Panc1 (cell line): Measurements from ENCODE around the gene LRRC73. TPM values are rescaled to one million over a fixed set of nuclear protein-coding genes. Genes with fewer than 3 reads are reported as not detected.

Source experiments
- ATAC-seq: fragments of 200-7000 bp; cut with Tn5 transposase; 2 replicates; pipeline ENCODE4 v1.9.1; 2020; ENCODE audit warnings: mild to moderate bottlenecking, moderate library complexity
- BruUV-seq: library from RNA; stranded (reverse); fragments of 400-500 nt; replicated peaks from 2 replicates; lab custom pipeline; 2021; lab: Mats Ljungman, UMichigan
- CTCF ChIA-PET: fragments of 300-600 bp; sonication (Branson Sonifier 250); formaldehyde crosslinking; loops from one replicate; lab custom pipeline; 2022; ENCODE audit warnings: antibody characterized with exemption; lab: Charles Lee
- POLR2A ChIA-PET: fragments of 300-600 bp; sonication (Branson Sonifier 250); formaldehyde crosslinking; loops from one replicate; lab custom pipeline; 2022; ENCODE audit warnings: antibody characterized with exemption; lab: Charles Lee
- DNase-seq: peaks from one replicate; pipeline ENCODE4 v3.0.0-alpha.2; 2010; ENCODE audit warnings: low read depth, low spot score
- H3K27ac ChIP-seq: 2 replicates; pipeline ENCODE4 v1.5.1; 2011; ENCODE audit warnings: mild to moderate bottlenecking, low read length, inconsistent platforms
- H3K27me3 ChIP-seq: fragments of 200-500 bp; sonication (Bioruptor generic); 2 replicates; pipeline ENCODE4 v1.6.0; 2014; ENCODE audit warnings: low read length, inconsistent platforms; ENCODE audit not compliant: control insufficient read depth, insufficient read depth
- H3K36me3 ChIP-seq: fragments of 200-500 bp; sonication (Bioruptor generic); 2 replicates; pipeline ENCODE4 v1.5.1; 2014; ENCODE audit warnings: inconsistent platforms, mild to moderate bottlenecking, low read length, moderate library complexity; ENCODE audit not compliant: control insufficient read depth, insufficient read depth
- H3K4me1 ChIP-seq: 2 replicates; pipeline ENCODE4 v1.5.1; 2011; ENCODE audit warnings: inconsistent platforms, mild to moderate bottlenecking, low read length, moderate library complexity; ENCODE audit not compliant: control insufficient read depth, insufficient read depth
- H3K4me3 ChIP-seq, 2 experiments: 2 replicates each; pipeline ENCODE4 v1.5.1; 2011 to 2012; ENCODE audit warnings: low read depth in 2 of 2, low read length in 2 of 2, mild to moderate bottlenecking in 2 of 2, inconsistent platforms in 1 of 2, moderate library complexity in 1 of 2
- H3K9me3 ChIP-seq: fragments of 200-500 bp; sonication (Bioruptor generic); 2 replicates; pipeline ENCODE4 v1.5.1; 2014; ENCODE audit warnings: low read depth, mild to moderate bottlenecking, inconsistent platforms, low read length, moderate library complexity; ENCODE audit not compliant: control insufficient read depth, insufficient read depth
- POLR2AphosphoS5 ChIP-seq: IDR thresholded peaks from 2 replicates; pipeline ENCODE4 v1.6.1; 2012; ENCODE audit warnings: mild to moderate bottlenecking, low read depth, low read length, moderate library complexity
- SIN3A ChIP-seq: IDR thresholded peaks from 2 replicates; pipeline ENCODE4 v1.6.1; 2012; ENCODE audit warnings: low read depth, mild to moderate bottlenecking, low read length, moderate library complexity, borderline replicate concordance; ENCODE audit not compliant: insufficient read depth
- TCF7L2 ChIP-seq: IDR thresholded peaks from 2 replicates; pipeline ENCODE4 v1.6.1; 2011; ENCODE audit warnings: mild to moderate bottlenecking, low read depth, low read length, inconsistent platforms
- in situ Hi-C: cut with HindIII; loops from 2 replicates; pipeline ENCODE4 v1.10.0; 2016; ENCODE audit warnings: low sequenced_read_pairs, low pct_unique_long_range_greater_than_20kb
- intact Hi-C: fragments of 100-400 bp; cut with micrococcal nuclease; formaldehyde crosslinking; loops from one replicate; pipeline ENCODE4 v1.10.0; 2022; ENCODE audit not compliant: unreplicated experiment
- total RNA-seq: library from RNA; stranded (reverse); gene quantifications from one replicate; pipeline ENCODE4 v1.2.1, GENCODE V29; 2021; ENCODE audit not compliant: unreplicated experiment
- TF ChIP-seq, protein P1 (sequence below): fragments of 450-650 bp; IDR thresholded peaks from 2 replicates; pipeline ENCODE4 v1.5.1; 2017; ENCODE audit warnings: mild to moderate bottlenecking
- TF ChIP-seq, protein P2 (sequence below), 2 experiments: IDR thresholded peaks; 2 replicates each; pipeline ENCODE4 v1.6.1; 2011 to 2012; ENCODE audit warnings: low read depth in 2 of 2, control low read depth in 1 of 2, low read length in 1 of 2, mild to moderate bottlenecking in 1 of 2, moderate library complexity in 1 of 2; ENCODE audit not compliant: insufficient read depth in 1 of 2

The LRRC73 gene
- total RNA-seq, 1 experiment from 2014 or later: 2.9 TPM

DNA sequence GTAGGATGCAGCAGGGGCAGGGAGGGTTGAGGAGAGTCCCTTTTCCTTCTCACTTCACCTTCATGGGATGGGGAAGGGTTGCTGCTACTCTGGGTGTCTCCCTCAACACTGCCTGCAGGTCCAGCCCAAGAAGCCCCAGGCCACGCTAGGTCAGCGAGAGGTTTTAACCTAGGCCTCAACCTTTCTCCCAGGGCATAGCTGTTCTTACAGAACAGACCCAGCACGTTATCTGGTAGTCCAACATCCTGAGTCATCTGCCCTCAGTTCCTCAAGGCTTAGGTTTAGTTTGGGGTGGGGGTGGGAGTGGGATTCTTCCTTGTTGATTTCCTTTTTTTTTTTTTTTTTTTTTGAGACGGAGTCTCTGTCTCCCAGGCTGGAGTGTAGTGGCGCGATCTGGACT is 15.8 kb downstream of the LRRC73 start:
- no peaks in the 10 kb centered on the region for H3K9me3 ChIP-seq
- peaks cover 19% of the 10 kb centered on the region for H3K4me1 ChIP-seq
- no peak overlapping the region for H3K27ac ChIP-seq
- POLR2A ChIA-PET: no interaction called here
- H3K4me3 ChIP-seq: no peak overlapping the region
- CTCF ChIA-PET: no interaction called here
- no TSS peak for BruUV-seq
- no peak for DNase-seq
- H3K27me3 ChIP-seq: no peaks in the 10 kb centered on the region
- TF ChIP-seq POLR2AphosphoS5 (no peak), TCF7L2 (no peak), SIN3A (no peak)
- TF ChIP-seq, protein P1, sequence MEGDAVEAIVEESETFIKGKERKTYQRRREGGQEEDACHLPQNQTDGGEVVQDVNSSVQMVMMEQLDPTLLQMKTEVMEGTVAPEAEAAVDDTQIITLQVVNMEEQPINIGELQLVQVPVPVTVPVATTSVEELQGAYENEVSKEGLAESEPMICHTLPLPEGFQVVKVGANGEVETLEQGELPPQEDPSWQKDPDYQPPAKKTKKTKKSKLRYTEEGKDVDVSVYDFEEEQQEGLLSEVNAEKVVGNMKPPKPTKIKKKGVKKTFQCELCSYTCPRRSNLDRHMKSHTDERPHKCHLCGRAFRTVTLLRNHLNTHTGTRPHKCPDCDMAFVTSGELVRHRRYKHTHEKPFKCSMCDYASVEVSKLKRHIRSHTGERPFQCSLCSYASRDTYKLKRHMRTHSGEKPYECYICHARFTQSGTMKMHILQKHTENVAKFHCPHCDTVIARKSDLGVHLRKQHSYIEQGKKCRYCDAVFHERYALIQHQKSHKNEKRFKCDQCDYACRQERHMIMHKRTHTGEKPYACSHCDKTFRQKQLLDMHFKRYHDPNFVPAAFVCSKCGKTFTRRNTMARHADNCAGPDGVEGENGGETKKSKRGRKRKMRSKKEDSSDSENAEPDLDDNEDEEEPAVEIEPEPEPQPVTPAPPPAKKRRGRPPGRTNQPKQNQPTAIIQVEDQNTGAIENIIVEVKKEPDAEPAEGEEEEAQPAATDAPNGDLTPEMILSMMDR: no peak
- TF ChIP-seq, protein P2, sequence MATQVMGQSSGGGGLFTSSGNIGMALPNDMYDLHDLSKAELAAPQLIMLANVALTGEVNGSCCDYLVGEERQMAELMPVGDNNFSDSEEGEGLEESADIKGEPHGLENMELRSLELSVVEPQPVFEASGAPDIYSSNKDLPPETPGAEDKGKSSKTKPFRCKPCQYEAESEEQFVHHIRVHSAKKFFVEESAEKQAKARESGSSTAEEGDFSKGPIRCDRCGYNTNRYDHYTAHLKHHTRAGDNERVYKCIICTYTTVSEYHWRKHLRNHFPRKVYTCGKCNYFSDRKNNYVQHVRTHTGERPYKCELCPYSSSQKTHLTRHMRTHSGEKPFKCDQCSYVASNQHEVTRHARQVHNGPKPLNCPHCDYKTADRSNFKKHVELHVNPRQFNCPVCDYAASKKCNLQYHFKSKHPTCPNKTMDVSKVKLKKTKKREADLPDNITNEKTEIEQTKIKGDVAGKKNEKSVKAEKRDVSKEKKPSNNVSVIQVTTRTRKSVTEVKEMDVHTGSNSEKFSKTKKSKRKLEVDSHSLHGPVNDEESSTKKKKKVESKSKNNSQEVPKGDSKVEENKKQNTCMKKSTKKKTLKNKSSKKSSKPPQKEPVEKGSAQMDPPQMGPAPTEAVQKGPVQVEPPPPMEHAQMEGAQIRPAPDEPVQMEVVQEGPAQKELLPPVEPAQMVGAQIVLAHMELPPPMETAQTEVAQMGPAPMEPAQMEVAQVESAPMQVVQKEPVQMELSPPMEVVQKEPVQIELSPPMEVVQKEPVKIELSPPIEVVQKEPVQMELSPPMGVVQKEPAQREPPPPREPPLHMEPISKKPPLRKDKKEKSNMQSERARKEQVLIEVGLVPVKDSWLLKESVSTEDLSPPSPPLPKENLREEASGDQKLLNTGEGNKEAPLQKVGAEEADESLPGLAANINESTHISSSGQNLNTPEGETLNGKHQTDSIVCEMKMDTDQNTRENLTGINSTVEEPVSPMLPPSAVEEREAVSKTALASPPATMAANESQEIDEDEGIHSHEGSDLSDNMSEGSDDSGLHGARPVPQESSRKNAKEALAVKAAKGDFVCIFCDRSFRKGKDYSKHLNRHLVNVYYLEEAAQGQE (IDR thresholded peaks at IDR 0.05; ENCODE audit: insufficient read depth in 1 of 2, low read depth in 2 of 2, low read length in 1 of 2): no peak
- intact Hi-C loops: no loop called here
- ATAC-seq: no peak
- no peaks in the 10 kb centered on the region for H3K36me3 ChIP-seq
- in situ Hi-C loops: no loop called here

DNA sequence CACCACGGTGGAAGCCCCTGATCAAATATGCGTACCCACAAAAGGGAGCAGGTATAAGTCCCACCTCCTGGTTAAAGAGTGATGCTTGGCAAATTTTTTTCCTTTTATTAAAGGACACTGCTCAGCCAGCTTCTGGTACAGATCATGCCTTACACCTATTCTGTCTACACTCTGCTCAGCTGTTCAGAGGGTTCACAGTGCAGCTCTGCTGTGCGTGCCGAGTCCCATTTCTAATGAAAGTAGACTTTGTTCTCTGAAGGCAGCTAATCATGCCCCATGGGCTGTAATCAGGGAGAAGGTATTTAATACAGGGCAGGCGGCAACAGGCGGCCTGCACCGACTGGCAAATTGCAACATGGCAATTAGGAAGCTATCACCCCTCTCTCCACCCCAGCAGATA is 16.3 kb downstream of the LRRC73 start:
- no peaks in the 10 kb centered on the region for H3K36me3 ChIP-seq
- no TSS peak for BruUV-seq
- intact Hi-C loops: no loop called here
- in situ Hi-C loops: no loop called here
- H3K9me3 ChIP-seq: no peaks in the 10 kb centered on the region
- TF ChIP-seq, protein P2 (IDR thresholded peaks at IDR 0.05; ENCODE audit: insufficient read depth in 1 of 2, low read depth in 2 of 2, low read length in 1 of 2): no peak
- no peak for TF ChIP-seq SIN3A
- no peaks in the 10 kb centered on the region for H3K27me3 ChIP-seq
- ATAC-seq: no peak
- H3K4me3 ChIP-seq: no peak overlapping the region
- peaks cover 19% of the 10 kb centered on the region for H3K4me1 ChIP-seq
- POLR2A ChIA-PET: interaction anchor here (0.6 kb wide), 1 partner anchor 322 kb away, joined by 3 read pairs; no protein-coding TSS in a partner anchor
- CTCF ChIA-PET: interaction anchor here (0.5 kb wide), 1 partner anchor 35 kb away, joined by 3 read pairs; no protein-coding TSS in a partner anchor
- H3K27ac ChIP-seq: no peak overlapping the region
- DNase-seq: no peak
